Mesenchymal stem cell (in vitro differentiated cells and primary cell): ENCODE data around the gene VWA8.
"Not testable (repeated sequence)": the region's sequence is repeated elsewhere in the genome, so short reads cannot be mapped to it uniquely, and the experiment has no call there.

Experiments used
- DNase-seq: peaks from one replicate; pipeline ENCODE4 v3.0.0-alpha.2; 2013
- H2AFZ ChIP-seq: one replicate; pipeline ENCODE4 v1.6.1; 2013; ENCODE audit warnings: low read depth, mild to moderate bottlenecking, control low read depth, inconsistent platforms, low read length, moderate library complexity
- H2AK5ac ChIP-seq: 2 replicates; pipeline ENCODE4 v1.6.1; 2013; ENCODE audit warnings: low read length, moderate library complexity, mild to moderate bottlenecking, inconsistent platforms; ENCODE audit not compliant: severe bottlenecking
- H2BK120ac ChIP-seq: one replicate; pipeline ENCODE4 v1.6.1; 2013; ENCODE audit warnings: low read depth, mild to moderate bottlenecking, inconsistent platforms, low read length, moderate library complexity
- H2BK12ac ChIP-seq, 2 experiments: one replicate each; pipeline ENCODE4 v1.6.1; 2013; ENCODE audit warnings: inconsistent platforms in 2 of 2, low read length in 2 of 2, mild to moderate bottlenecking in 2 of 2, moderate library complexity in 2 of 2, control low read depth in 1 of 2
- H2BK15ac ChIP-seq: one replicate; pipeline ENCODE4 v1.6.1; 2013; ENCODE audit warnings: mild to moderate bottlenecking, low read depth, inconsistent platforms; ENCODE audit not compliant: poor library complexity, severe bottlenecking
- H2BK5ac ChIP-seq: 2 replicates; pipeline ENCODE4 v1.6.1; 2013; ENCODE audit warnings: low read depth, mild to moderate bottlenecking, low read length, control low read depth, inconsistent platforms; ENCODE audit not compliant: poor library complexity, severe bottlenecking
- H3K14ac ChIP-seq, 2 experiments: one replicate each; pipeline ENCODE4 v1.6.1; 2013; ENCODE audit warnings: inconsistent platforms in 2 of 2, low read length in 2 of 2, control low read depth in 1 of 2, mild to moderate bottlenecking in 1 of 2, moderate library complexity in 1 of 2
- H3K18ac ChIP-seq, 2 experiments: one replicate each; pipeline ENCODE4 v1.6.1; 2013; ENCODE audit warnings: inconsistent platforms in 2 of 2, low read length in 2 of 2, control low read depth in 1 of 2, low read depth in 1 of 2, mild to moderate bottlenecking in 1 of 2
- H3K23ac ChIP-seq, 2 experiments: one replicate each; pipeline ENCODE4 v1.6.1; 2013; ENCODE audit warnings: inconsistent platforms in 2 of 2, low read length in 2 of 2, mild to moderate bottlenecking in 2 of 2, moderate library complexity in 2 of 2, control low read depth in 1 of 2
- H3K27ac ChIP-seq: 2 replicates; pipeline ENCODE4 v1.5.1; 2013; ENCODE audit warnings: mild to moderate bottlenecking, moderate library complexity, low read length, control low read depth, inconsistent platforms; ENCODE audit not compliant: poor library complexity, severe bottlenecking
- H3K27me3 ChIP-seq, 2 experiments: 2 replicates each; pipeline versions ENCODE4 v1.6.1 to v1.7.0; 2013; ENCODE audit warnings: low read length in 2 of 2, mild to moderate bottlenecking in 2 of 2, moderate library complexity in 2 of 2, control low read depth in 1 of 2, inconsistent platforms in 1 of 2; ENCODE audit not compliant: control insufficient read depth in 1 of 2, insufficient read depth in 1 of 2
- H3K36me3 ChIP-seq, 2 experiments: 2 replicates each; pipeline versions ENCODE4 v1.6.1 to v1.7.0; 2013; ENCODE audit warnings: low read length in 2 of 2, control low read depth in 1 of 2, inconsistent platforms in 1 of 2, low read depth in 1 of 2, mild to moderate bottlenecking in 1 of 2; ENCODE audit not compliant: insufficient read depth in 2 of 2, control insufficient read depth in 1 of 2
- H3K4ac ChIP-seq, 2 experiments: one replicate each; pipeline ENCODE4 v1.6.1; 2013; ENCODE audit warnings: inconsistent platforms in 2 of 2, low read length in 2 of 2, mild to moderate bottlenecking in 2 of 2, moderate library complexity in 2 of 2, control low read depth in 1 of 2, low read depth in 1 of 2
- H3K4me1 ChIP-seq: 2 replicates; pipeline ENCODE4 v1.6.1; 2013; ENCODE audit warnings: low read depth, low read length, control low read depth; ENCODE audit not compliant: control insufficient read depth, insufficient read depth
- H3K4me2 ChIP-seq: 2 replicates; pipeline ENCODE4 v1.6.1; 2013; ENCODE audit warnings: low read length, mild to moderate bottlenecking, inconsistent platforms; ENCODE audit not compliant: poor library complexity, severe bottlenecking
- H3K4me3 ChIP-seq, 2 experiments: 2 replicates each; pipeline versions ENCODE4 v1.5.1 to v1.7.0; 2013; ENCODE audit warnings: low read length in 2 of 2, mild to moderate bottlenecking in 2 of 2, control low read depth in 1 of 2, low read depth in 1 of 2; ENCODE audit not compliant: insufficient read depth in 1 of 2
- H3K79me1 ChIP-seq: replicated peaks from 2 replicates; pipeline ENCODE4 v1.6.1; 2013; ENCODE audit warnings: mild to moderate bottlenecking, control low read depth, low read length, inconsistent platforms; ENCODE audit not compliant: poor library complexity, severe bottlenecking
- H3K9ac ChIP-seq: 2 replicates; pipeline ENCODE4 v1.7.0; 2013; ENCODE audit warnings: mild to moderate bottlenecking, low read length, moderate library complexity
- H3K9me3 ChIP-seq: 2 replicates; pipeline ENCODE4 v1.7.0; 2013; ENCODE audit warnings: mild to moderate bottlenecking, low read length; ENCODE audit not compliant: control insufficient read depth
- H4K8ac ChIP-seq: one replicate; pipeline ENCODE4 v1.6.1; 2013; ENCODE audit warnings: inconsistent platforms, mild to moderate bottlenecking, low read length, moderate library complexity
- H4K91ac ChIP-seq: one replicate; pipeline ENCODE4 v1.6.1; 2013; ENCODE audit warnings: mild to moderate bottlenecking, low read length, inconsistent platforms
- WGBS: methylation state at CpG from one replicate; pipeline ENCODE4 v1.1.7; 2013; ENCODE audit warnings: mixed read lengths; 5-methylcytosine and 5-hydroxymethylcytosine counted together

The VWA8 gene

DNA sequence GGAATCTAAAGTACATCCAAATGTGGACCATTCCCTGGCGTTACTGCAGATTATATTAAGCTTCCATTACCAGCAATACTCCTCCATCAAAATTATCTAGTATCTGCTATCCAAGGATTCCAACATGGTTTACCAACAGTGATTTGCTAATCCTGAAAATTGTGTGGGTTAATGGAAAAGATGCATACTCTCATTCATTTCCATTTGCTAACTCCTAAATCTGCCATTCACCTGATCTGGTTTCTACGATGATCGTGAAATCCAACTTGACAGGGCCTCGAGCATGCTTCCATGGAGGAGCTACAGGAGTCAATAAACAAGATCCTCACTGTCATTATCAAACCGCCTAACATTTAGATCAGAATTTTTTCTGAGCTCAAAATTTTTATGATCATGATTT, 382.5 kb downstream of the VWA8 start:
- Histone ChIP-seq H3K36me3 (peaks cover 7 to 14% of the 10 kb centered on the region in 2 experiments), H2BK120ac (no peak overlapping the region)
- 91% methylated on average over 5 of the region's 5 CpGs for WGBS

GRCh38 chr13:41577436-41577835, 383.5 kb downstream of the VWA8 start:
- H3K79me1 ChIP-seq = no peaks in the 10 kb centered on the region
- H3K27me3 ChIP-seq = no peaks in the 10 kb centered on the region
- no peak overlapping the region for H2AK5ac ChIP-seq
- H4K8ac ChIP-seq = no peak overlapping the region
- no peak overlapping the region for H2BK5ac ChIP-seq
- H3K4me3 ChIP-seq = peak overlapping the region in 1 of 2 experiments; percentile 45
- no peak overlapping the region for H2BK12ac ChIP-seq
- H3K23ac ChIP-seq = no peak overlapping the region
- H3K4me2 ChIP-seq = no peak overlapping the region
- H2BK120ac ChIP-seq = no peak overlapping the region
- H3K14ac ChIP-seq = no peak overlapping the region
- WGBS = 79% methylated on average over 4 of the region's 4 CpGs
- no peak overlapping the region for H3K27ac ChIP-seq
- peak overlapping the region; percentile 57 for H3K9ac ChIP-seq
- no peak overlapping the region for H3K18ac ChIP-seq
- no peak overlapping the region for H2BK15ac ChIP-seq
- H3K4me1 ChIP-seq = peaks cover 1% of the 10 kb centered on the region
- H4K91ac ChIP-seq = no peak overlapping the region
- H2AFZ ChIP-seq = no peak overlapping the region
- no peaks in the 10 kb centered on the region for H3K9me3 ChIP-seq
- peaks cover 3 to 14% of the 10 kb centered on the region in 2 experiments for H3K36me3 ChIP-seq
- peak; percentile 45 for DNase-seq
- no peak overlapping the region for H3K4ac ChIP-seq

More for the DNA sequence above, 382.5 kb downstream of the VWA8 start:
- H3K27me3 ChIP-seq = no peaks in the 10 kb centered on the region
- no peak overlapping the region for H2AK5ac ChIP-seq
- no peak overlapping the region for H3K9ac ChIP-seq
- no peak overlapping the region for H2BK15ac ChIP-seq
- no peak overlapping the region for H4K8ac ChIP-seq
- H3K79me1 ChIP-seq = no peaks in the 10 kb centered on the region
- peaks cover 1% of the 10 kb centered on the region for H3K4me1 ChIP-seq
- no peak overlapping the region for H3K4me2 ChIP-seq
- no peak overlapping the region for H2BK12ac ChIP-seq
- DNase-seq = no peak
- H3K23ac ChIP-seq = no peak overlapping the region
- H3K27ac ChIP-seq = no peak overlapping the region
- H3K14ac ChIP-seq = no peak overlapping the region
- H3K4ac ChIP-seq = no peak overlapping the region
- H2AFZ ChIP-seq = no peak overlapping the region
- no peak overlapping the region for H2BK5ac ChIP-seq
- no peak overlapping the region for H3K4me3 ChIP-seq
- H3K18ac ChIP-seq = no peak overlapping the region
- no peaks in the 10 kb centered on the region for H3K9me3 ChIP-seq
- H4K91ac ChIP-seq = no peak overlapping the region

GRCh38 chr13:41573640-41574039, 387.3 kb downstream of the VWA8 start:
- H3K4me1 ChIP-seq, H3K4ac ChIP-seq, H3K27ac ChIP-seq, H4K91ac ChIP-seq, H3K23ac ChIP-seq, H2BK5ac ChIP-seq, H3K4me3 ChIP-seq, H3K9ac ChIP-seq, H3K79me1 ChIP-seq, DNase-seq, H2AFZ ChIP-seq, H2BK12ac ChIP-seq, H2AK5ac ChIP-seq, H2BK15ac ChIP-seq, H3K27me3 ChIP-seq, H4K8ac ChIP-seq, H3K14ac ChIP-seq, H2BK120ac ChIP-seq, H3K9me3 ChIP-seq, H3K4me2 ChIP-seq, H3K18ac ChIP-seq: not testable (repeated sequence)
- WGBS = 100% methylated on average over 6 of the region's 19 CpGs
- H3K36me3 ChIP-seq = peaks cover 3 to 19% of the 10 kb centered on the region in 2 experiments

DNA sequence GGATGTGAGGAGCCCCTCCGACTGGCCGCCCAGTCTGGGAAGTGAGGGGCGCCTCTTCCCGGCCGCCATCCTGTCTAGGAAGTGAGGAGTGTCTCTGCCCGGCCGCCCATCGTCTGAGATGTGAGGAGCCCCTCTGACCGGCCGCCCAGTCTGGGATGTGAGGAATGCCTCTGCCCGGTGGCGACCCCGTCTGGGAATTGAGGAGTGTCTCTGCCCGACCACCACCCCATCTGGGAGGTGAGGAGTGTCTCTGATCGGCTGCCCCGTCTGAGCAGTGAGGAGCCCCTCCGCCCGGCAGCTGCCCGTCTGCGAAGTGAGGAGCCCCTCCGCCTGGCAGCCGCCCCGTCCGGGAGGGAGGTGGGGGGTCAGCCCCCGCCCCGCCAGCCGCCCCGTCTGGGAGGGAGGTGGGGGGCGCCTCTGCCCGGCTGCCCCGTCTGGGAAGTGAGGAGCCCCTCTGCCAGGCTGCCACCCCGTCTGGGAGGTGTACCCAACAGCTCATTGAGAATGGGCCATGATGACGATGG, 389.0 kb downstream of the VWA8 start:
- not testable (repeated sequence) for H3K4ac ChIP-seq, H4K8ac ChIP-seq, DNase-seq, H3K14ac ChIP-seq, H2BK15ac ChIP-seq, H2BK5ac ChIP-seq, H2BK120ac ChIP-seq, H4K91ac ChIP-seq, H3K79me1 ChIP-seq, H3K4me2 ChIP-seq, H3K27me3 ChIP-seq, H2AK5ac ChIP-seq, H3K18ac ChIP-seq, H3K9me3 ChIP-seq, H3K23ac ChIP-seq, H3K27ac ChIP-seq, H3K4me3 ChIP-seq, H2AFZ ChIP-seq, H2BK12ac ChIP-seq, H3K9ac ChIP-seq, H3K4me1 ChIP-seq
- WGBS = 95% methylated on average over 29 of the region's 33 CpGs
- H3K36me3 ChIP-seq = peaks cover 3 to 22% of the 10 kb centered on the region in 2 experiments
